B cell (primary cell): ENCODE results near the gene HMX3. TPM values are rescaled to one million over a fixed set of nuclear protein-coding genes. Genes with fewer than 3 reads are reported as not detected.

ENCODE experiments used
- ATAC-seq: fragments of 200-7000 bp; cut with Tn5 transposase; one replicate; pipeline ENCODE4 v1.10.0; 2021; ENCODE audit warnings: low read depth, mild to moderate bottlenecking, moderate number of reproducible peaks, moderate library complexity
- CTCF ChIA-PET: fragments of 350-600 bp; sonication (Branson Sonifier 250); formaldehyde crosslinking; loops from one replicate; lab custom pipeline; 2021; ENCODE audit warnings: antibody characterized with exemption, inconsistent platforms; lab: Charles Lee
- POLR2A ChIA-PET: fragments of 350-600 bp; sonication (Branson Sonifier 250); formaldehyde crosslinking; loops from one replicate; lab custom pipeline; 2021; ENCODE audit warnings: antibody characterized with exemption; lab: Charles Lee
- DNase-seq: peaks from one replicate; pipeline ENCODE4 v3.0.0; 2013
- H2AFZ ChIP-seq: 2 replicates; pipeline ENCODE4 v1.6.1; 2012; ENCODE audit warnings: mild to moderate bottlenecking, low read depth, low read length; ENCODE audit not compliant: insufficient read depth, poor library complexity, severe bottlenecking
- H3K27ac ChIP-seq, 2 donors: 1 replicate in 1 of 2; 2 replicates in 1 of 2; pipeline ENCODE4 v1.5.1; 2012 to 2013; ENCODE audit warnings: low read length in 2 of 2, mild to moderate bottlenecking in 2 of 2, moderate library complexity in 1 of 2
- H3K27me3 ChIP-seq, 4 experiments: fragments of 200-600 bp in 1 of 4; sonication (generic) in 1 of 4; replicated peaks in 1 of 4; 1 replicate in 2 of 4; 2 replicates in 2 of 4; pipeline versions ENCODE4 v1.6.1 to v1.7.0; 2013 to 2016; ENCODE audit warnings: low read length in 3 of 4, mild to moderate bottlenecking in 2 of 4, mixed read lengths in 1 of 4, moderate library complexity in 1 of 4; ENCODE audit not compliant: insufficient read depth in 4 of 4, control insufficient read depth in 3 of 4; ENCODE audit errors: control extremely low read depth in 1 of 4
- H3K36me3 ChIP-seq, 2 experiments: replicated peaks in 1 of 2; 1 replicate in 1 of 2; 2 replicates in 1 of 2; pipeline versions ENCODE4 v1.6.1 to v1.7.1; 2013; ENCODE audit warnings: low read length in 1 of 2; ENCODE audit not compliant: insufficient read depth in 2 of 2, control insufficient read depth in 1 of 2; ENCODE audit errors: control extremely low read depth in 1 of 2, extremely low read depth in 1 of 2
- H3K4me1 ChIP-seq, 2 donors: fragments of 200-600 bp in 1 of 2; sonication (generic) in 1 of 2; 1 replicate in 1 of 2; 2 replicates in 1 of 2; pipeline versions ENCODE4 v1.5.1 to v1.6.1; 2013 to 2017; ENCODE audit warnings: low read length in 2 of 2; ENCODE audit not compliant: control insufficient read depth in 2 of 2, insufficient read depth in 2 of 2
- H3K4me2 ChIP-seq: replicated peaks from 2 replicates; pipeline ENCODE3; 2012; ENCODE audit warnings: mild to moderate bottlenecking, low read depth, low read length; ENCODE audit not compliant: poor library complexity, severe bottlenecking
- H3K4me3 ChIP-seq, 5 experiments: fragments of 200-600 bp in 1 of 5; sonication (generic) in 1 of 5; 1 replicate in 3 of 5; 2 replicates in 2 of 5; pipeline versions ENCODE4 v1.5.1 to v1.7.0; 2011 to 2016; ENCODE audit warnings: low read length in 4 of 5, mild to moderate bottlenecking in 4 of 5, low read depth in 2 of 5, control low read depth in 1 of 5, moderate library complexity in 1 of 5; ENCODE audit not compliant: insufficient read depth in 1 of 5; ENCODE audit errors: control extremely low read depth in 1 of 5, extremely low read depth in 1 of 5
- H3K79me2 ChIP-seq: fragments of 200-600 bp; sonication (generic); one replicate; pipeline ENCODE4 v1.6.0; 2016; ENCODE audit warnings: low read length; ENCODE audit not compliant: control insufficient read depth, insufficient read depth
- H3K9ac ChIP-seq: fragments of 200-600 bp; sonication (generic); 2 replicates; pipeline ENCODE4 v1.6.1; 2017; ENCODE audit warnings: mild to moderate bottlenecking, low read length, moderate library complexity
- H3K9me3 ChIP-seq, 3 donors: one replicate each; pipeline versions ENCODE4 v1.6.1 to v1.7.1; 2013; ENCODE audit warnings: low read length in 2 of 3; ENCODE audit not compliant: control insufficient read depth in 2 of 3, insufficient read depth in 1 of 3; ENCODE audit errors: control extremely low read depth in 1 of 3
- H4K20me1 ChIP-seq: 2 replicates; pipeline ENCODE4 v1.6.0; 2012; ENCODE audit warnings: mild to moderate bottlenecking, low read length; ENCODE audit not compliant: insufficient read depth, control insufficient read depth, poor library complexity, severe bottlenecking
- H3K27ac Mint-ChIP-seq: one replicate; pipeline ENCODE4 v1.8.0; 2021; ENCODE audit warnings: mixed read lengths
- H3K27me3 Mint-ChIP-seq: one replicate; pipeline ENCODE4 v1.8.0; 2021; ENCODE audit warnings: mixed read lengths
- H3K4me1 Mint-ChIP-seq: one replicate; pipeline ENCODE4 v1.8.0; 2021; ENCODE audit warnings: mixed read lengths
- H3K4me3 Mint-ChIP-seq: one replicate; pipeline ENCODE4 v1.8.0; 2021; ENCODE audit warnings: mixed read lengths
- H3K9me3 Mint-ChIP-seq: one replicate; pipeline ENCODE4 v1.8.0; 2022; ENCODE audit warnings: mixed read lengths; ENCODE audit not compliant: insufficient read depth
- EZH2 ChIP-seq: IDR thresholded peaks from 2 replicates; pipeline ENCODE4 v1.6.1; 2012; ENCODE audit warnings: borderline replicate concordance, low read depth, mild to moderate bottlenecking, moderate library complexity, low read length; ENCODE audit not compliant: insufficient read depth, poor library complexity, severe bottlenecking
- WGBS: methylation state at CpG from one replicate; pipeline ENCODE4 v1.1.5; 2013; ENCODE audit warnings: missing lambda C conversion rate; ENCODE audit not compliant: insufficient coverage; 5-methylcytosine and 5-hydroxymethylcytosine counted together
- intact Hi-C: fragments of 100-400 bp; cut with micrococcal nuclease; formaldehyde crosslinking; loops from one replicate; pipeline ENCODE4 v1.10.0; 2022
- polyA plus RNA-seq: library from polyadenylated mRNA; depleted of rRNA; stranded (reverse); fragments of >200 nt; gene quantifications from 2 replicates; pipeline ENCODE4 v1.2.3, GENCODE V29; 2012
- total RNA-seq, 2 donors: library from RNA; stranded (reverse); fragments of 120-200 nt in 1 of 2; gene quantifications; 1 replicate in 1 of 2; 2 replicates in 1 of 2; pipeline versions ENCODE4 v1.2.3 to v1.2.4, GENCODE V29; 2013 to 2022
- TF ChIP-seq, protein P1 (sequence below): fragments of 200-600 bp; IDR thresholded peaks from one replicate; pipeline ENCODE4 v1.8.0; 2022; ENCODE audit warnings: antibody characterized with exemption, mild to moderate bottlenecking

Gene HMX3
- total and polyA plus RNA-seq, 2 donors (not counting 1 experiment from before 2014, with no cell fraction given) = not detected

DNA sequence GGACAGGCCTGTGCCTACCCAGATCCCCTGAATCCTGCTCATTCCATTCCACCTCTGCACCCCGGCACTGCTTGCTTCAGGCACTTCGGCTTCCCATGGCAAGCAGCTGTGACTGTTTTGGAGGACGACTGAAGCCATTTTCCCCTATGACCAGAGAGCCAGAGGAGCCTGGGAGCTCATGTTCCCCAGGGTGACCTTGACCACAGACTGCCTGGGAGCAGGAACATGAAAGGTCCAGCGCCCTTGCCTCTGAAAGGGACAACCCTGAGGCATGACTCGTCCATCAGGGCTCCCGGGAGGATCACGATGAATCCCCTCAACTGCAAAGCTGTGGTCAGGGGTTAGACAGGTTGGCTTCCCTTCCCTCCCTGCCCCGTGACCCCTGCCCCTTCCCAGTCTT, 16.7 kb upstream of the HMX3 start:
- H3K4me1 Mint-ChIP-seq = no peaks in the 10 kb centered on the region
- Histone ChIP-seq H3K4me3 (no peak overlapping the region), H3K79me2 (no peaks in the 10 kb centered on the region), H4K20me1 (no peaks in the 10 kb centered on the region), H3K4me1 (no peaks in the 10 kb centered on the region), H3K4me2 (no peak overlapping the region), H3K9me3 (peaks cover 0 to 4% (median 0%) of the 10 kb centered on the region in 3 donors), H3K27me3 (peaks cover 0 to 27% (median 17%) of the 10 kb centered on the region in 4 experiments), H3K36me3 (no peaks in the 10 kb centered on the region), H3K9ac (no peak overlapping the region), H2AFZ (no peak overlapping the region), H3K27ac (no peak overlapping the region)
- intact Hi-C loops = no loop called here
- DNase-seq (no peak), ATAC-seq (no peak)
- H3K27me3 Mint-ChIP-seq = peaks cover 50% of the 10 kb centered on the region
- 78% methylated on average over 8 of the region's 8 CpGs for WGBS
- H3K4me3 Mint-ChIP-seq = no peak overlapping the region
- H3K9me3 Mint-ChIP-seq = no peaks in the 10 kb centered on the region
- ChIA-PET POLR2A (no interaction called here), CTCF (no interaction called here)
- no peak for TF ChIP-seq EZH2
- TF ChIP-seq, protein P1, sequence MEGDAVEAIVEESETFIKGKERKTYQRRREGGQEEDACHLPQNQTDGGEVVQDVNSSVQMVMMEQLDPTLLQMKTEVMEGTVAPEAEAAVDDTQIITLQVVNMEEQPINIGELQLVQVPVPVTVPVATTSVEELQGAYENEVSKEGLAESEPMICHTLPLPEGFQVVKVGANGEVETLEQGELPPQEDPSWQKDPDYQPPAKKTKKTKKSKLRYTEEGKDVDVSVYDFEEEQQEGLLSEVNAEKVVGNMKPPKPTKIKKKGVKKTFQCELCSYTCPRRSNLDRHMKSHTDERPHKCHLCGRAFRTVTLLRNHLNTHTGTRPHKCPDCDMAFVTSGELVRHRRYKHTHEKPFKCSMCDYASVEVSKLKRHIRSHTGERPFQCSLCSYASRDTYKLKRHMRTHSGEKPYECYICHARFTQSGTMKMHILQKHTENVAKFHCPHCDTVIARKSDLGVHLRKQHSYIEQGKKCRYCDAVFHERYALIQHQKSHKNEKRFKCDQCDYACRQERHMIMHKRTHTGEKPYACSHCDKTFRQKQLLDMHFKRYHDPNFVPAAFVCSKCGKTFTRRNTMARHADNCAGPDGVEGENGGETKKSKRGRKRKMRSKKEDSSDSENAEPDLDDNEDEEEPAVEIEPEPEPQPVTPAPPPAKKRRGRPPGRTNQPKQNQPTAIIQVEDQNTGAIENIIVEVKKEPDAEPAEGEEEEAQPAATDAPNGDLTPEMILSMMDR = no peak
- no peak overlapping the region for H3K27ac Mint-ChIP-seq

DNA sequence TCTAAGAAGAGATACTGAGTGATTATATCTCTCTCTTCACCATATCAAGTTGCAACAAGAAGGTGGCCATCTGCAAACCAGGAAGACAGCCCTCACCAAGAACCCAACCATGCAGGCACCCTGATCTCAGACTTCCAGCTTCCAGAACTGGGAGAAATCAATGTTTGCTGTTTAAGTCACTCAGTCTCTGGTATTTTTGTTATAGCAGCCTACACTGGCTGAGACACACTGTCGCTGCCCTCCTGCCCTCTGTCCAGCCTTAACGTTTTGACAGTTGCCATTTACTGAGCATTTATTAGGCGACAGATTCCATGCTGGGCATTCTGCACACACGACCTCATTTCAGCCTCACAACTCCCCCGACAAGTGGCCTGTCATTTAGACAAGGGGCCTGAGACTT, 9.5 kb upstream of the HMX3 start:
- Mint-ChIP-seq H3K27ac (no peak overlapping the region), H3K4me3 (no peak overlapping the region), H3K27me3 (peaks cover 81% of the 10 kb centered on the region), H3K9me3 (peaks cover 3% of the 10 kb centered on the region), H3K4me1 (no peaks in the 10 kb centered on the region)
- Histone ChIP-seq H3K9me3 (peaks cover 0 to 4% (median 3%) of the 10 kb centered on the region in 3 donors), H3K4me1 (no peaks in the 10 kb centered on the region), H2AFZ (no peak overlapping the region), H3K27me3 (peaks cover 0 to 51% (median 44%) of the 10 kb centered on the region in 4 experiments), H3K4me2 (no peak overlapping the region), H3K79me2 (no peaks in the 10 kb centered on the region), H4K20me1 (no peaks in the 10 kb centered on the region), H3K9ac (no peak overlapping the region), H3K4me3 (no peak overlapping the region), H3K36me3 (no peaks in the 10 kb centered on the region), H3K27ac (no peak overlapping the region)
- ATAC-seq (no peak), DNase-seq (no peak)
- intact Hi-C loops = no loop called here
- WGBS = 83% methylated on average over 2 of the region's 5 CpGs
- no peak for TF ChIP-seq EZH2
- TF ChIP-seq, protein P1 = no peak
- ChIA-PET POLR2A (no interaction called here), CTCF (no interaction called here)
